Mesenchymal stem cell (in vitro differentiated cells and primary cell): ENCODE results near the gene TMEM95.

Experiments used
- DNase-seq: peaks from one replicate; pipeline ENCODE4 v3.0.0-alpha.2; 2013
- H2AFZ ChIP-seq: one replicate; pipeline ENCODE4 v1.6.1; 2013; ENCODE audit warnings: low read depth, mild to moderate bottlenecking, control low read depth, inconsistent platforms, low read length, moderate library complexity
- H2AK5ac ChIP-seq: 2 replicates; pipeline ENCODE4 v1.6.1; 2013; ENCODE audit warnings: low read length, moderate library complexity, mild to moderate bottlenecking, inconsistent platforms; ENCODE audit not compliant: severe bottlenecking
- H2BK120ac ChIP-seq: one replicate; pipeline ENCODE4 v1.6.1; 2013; ENCODE audit warnings: low read depth, mild to moderate bottlenecking, inconsistent platforms, low read length, moderate library complexity
- H2BK12ac ChIP-seq, 2 experiments: one replicate each; pipeline ENCODE4 v1.6.1; 2013; ENCODE audit warnings: inconsistent platforms in 2 of 2, low read length in 2 of 2, mild to moderate bottlenecking in 2 of 2, moderate library complexity in 2 of 2, control low read depth in 1 of 2
- H2BK15ac ChIP-seq: one replicate; pipeline ENCODE4 v1.6.1; 2013; ENCODE audit warnings: mild to moderate bottlenecking, low read depth, inconsistent platforms; ENCODE audit not compliant: poor library complexity, severe bottlenecking
- H2BK5ac ChIP-seq: 2 replicates; pipeline ENCODE4 v1.6.1; 2013; ENCODE audit warnings: low read depth, mild to moderate bottlenecking, low read length, control low read depth, inconsistent platforms; ENCODE audit not compliant: poor library complexity, severe bottlenecking
- H3K14ac ChIP-seq, 2 experiments: one replicate each; pipeline ENCODE4 v1.6.1; 2013; ENCODE audit warnings: inconsistent platforms in 2 of 2, low read length in 2 of 2, control low read depth in 1 of 2, mild to moderate bottlenecking in 1 of 2, moderate library complexity in 1 of 2
- H3K18ac ChIP-seq, 2 experiments: one replicate each; pipeline ENCODE4 v1.6.1; 2013; ENCODE audit warnings: inconsistent platforms in 2 of 2, low read length in 2 of 2, control low read depth in 1 of 2, low read depth in 1 of 2, mild to moderate bottlenecking in 1 of 2
- H3K23ac ChIP-seq, 2 experiments: one replicate each; pipeline ENCODE4 v1.6.1; 2013; ENCODE audit warnings: inconsistent platforms in 2 of 2, low read length in 2 of 2, mild to moderate bottlenecking in 2 of 2, moderate library complexity in 2 of 2, control low read depth in 1 of 2
- H3K27ac ChIP-seq: 2 replicates; pipeline ENCODE4 v1.5.1; 2013; ENCODE audit warnings: mild to moderate bottlenecking, moderate library complexity, low read length, control low read depth, inconsistent platforms; ENCODE audit not compliant: poor library complexity, severe bottlenecking
- H3K27me3 ChIP-seq, 2 experiments: 2 replicates each; pipeline versions ENCODE4 v1.6.1 to v1.7.0; 2013; ENCODE audit warnings: low read length in 2 of 2, mild to moderate bottlenecking in 2 of 2, moderate library complexity in 2 of 2, control low read depth in 1 of 2, inconsistent platforms in 1 of 2; ENCODE audit not compliant: control insufficient read depth in 1 of 2, insufficient read depth in 1 of 2
- H3K36me3 ChIP-seq, 2 experiments: 2 replicates each; pipeline versions ENCODE4 v1.6.1 to v1.7.0; 2013; ENCODE audit warnings: low read length in 2 of 2, control low read depth in 1 of 2, inconsistent platforms in 1 of 2, low read depth in 1 of 2, mild to moderate bottlenecking in 1 of 2; ENCODE audit not compliant: insufficient read depth in 2 of 2, control insufficient read depth in 1 of 2
- H3K4ac ChIP-seq, 2 experiments: one replicate each; pipeline ENCODE4 v1.6.1; 2013; ENCODE audit warnings: inconsistent platforms in 2 of 2, low read length in 2 of 2, mild to moderate bottlenecking in 2 of 2, moderate library complexity in 2 of 2, control low read depth in 1 of 2, low read depth in 1 of 2
- H3K4me1 ChIP-seq: 2 replicates; pipeline ENCODE4 v1.6.1; 2013; ENCODE audit warnings: low read depth, low read length, control low read depth; ENCODE audit not compliant: control insufficient read depth, insufficient read depth
- H3K4me2 ChIP-seq: 2 replicates; pipeline ENCODE4 v1.6.1; 2013; ENCODE audit warnings: low read length, mild to moderate bottlenecking, inconsistent platforms; ENCODE audit not compliant: poor library complexity, severe bottlenecking
- H3K4me3 ChIP-seq, 2 experiments: 2 replicates each; pipeline versions ENCODE4 v1.5.1 to v1.7.0; 2013; ENCODE audit warnings: low read length in 2 of 2, mild to moderate bottlenecking in 2 of 2, control low read depth in 1 of 2, low read depth in 1 of 2; ENCODE audit not compliant: insufficient read depth in 1 of 2
- H3K79me1 ChIP-seq: replicated peaks from 2 replicates; pipeline ENCODE4 v1.6.1; 2013; ENCODE audit warnings: mild to moderate bottlenecking, control low read depth, low read length, inconsistent platforms; ENCODE audit not compliant: poor library complexity, severe bottlenecking
- H3K9ac ChIP-seq: 2 replicates; pipeline ENCODE4 v1.7.0; 2013; ENCODE audit warnings: mild to moderate bottlenecking, low read length, moderate library complexity
- H3K9me3 ChIP-seq: 2 replicates; pipeline ENCODE4 v1.7.0; 2013; ENCODE audit warnings: mild to moderate bottlenecking, low read length; ENCODE audit not compliant: control insufficient read depth
- H4K8ac ChIP-seq: one replicate; pipeline ENCODE4 v1.6.1; 2013; ENCODE audit warnings: inconsistent platforms, mild to moderate bottlenecking, low read length, moderate library complexity
- H4K91ac ChIP-seq: one replicate; pipeline ENCODE4 v1.6.1; 2013; ENCODE audit warnings: mild to moderate bottlenecking, low read length, inconsistent platforms
- WGBS: methylation state at CpG from one replicate; pipeline ENCODE4 v1.1.7; 2013; ENCODE audit warnings: mixed read lengths; 5-methylcytosine and 5-hydroxymethylcytosine counted together

Gene TMEM95

DNA sequence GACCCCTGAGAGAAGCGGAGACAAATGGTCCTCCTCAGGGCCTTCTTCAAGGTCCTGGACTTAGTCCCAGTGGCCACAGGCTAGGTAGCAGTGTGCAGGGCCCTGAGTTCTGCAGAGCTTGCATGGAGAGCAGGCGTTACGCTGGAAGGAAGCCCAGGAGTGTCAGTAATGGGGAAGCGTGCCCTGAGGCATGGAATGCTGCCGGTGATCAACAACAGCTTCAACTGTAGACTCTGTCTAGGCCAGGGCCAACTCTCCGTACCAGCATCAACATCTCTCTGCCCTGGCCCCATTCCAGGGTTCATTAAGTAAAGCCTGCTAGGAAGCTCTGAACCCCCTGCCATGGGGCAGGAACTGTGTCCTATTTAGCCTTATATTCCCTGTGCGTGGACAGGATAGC, 25.4 kb downstream of the TMEM95 start:
- Histone ChIP-seq H3K9ac (peak overlapping the region; percentile 20), H2BK15ac (no peak overlapping the region), H3K4me1 (peaks cover 19% of the 10 kb centered on the region), H3K4me3 (peak overlapping the region in 1 of 2 experiments; percentile 59), H3K79me1 (no peaks in the 10 kb centered on the region), H2AFZ (no peak overlapping the region), H3K4me2 (peak overlapping the region; percentile 30), H2BK12ac (no peak overlapping the region), H4K91ac (no peak overlapping the region), H2BK120ac (no peak overlapping the region), H3K27me3 (peaks cover 42 to 52% of the 10 kb centered on the region in 2 experiments), H3K14ac (no peak overlapping the region), H3K18ac (no peak overlapping the region), H3K36me3 (no peaks in the 10 kb centered on the region), H2BK5ac (no peak overlapping the region), H4K8ac (no peak overlapping the region), H3K27ac (no peak overlapping the region), H3K4ac (no peak overlapping the region), H2AK5ac (no peak overlapping the region), H3K9me3 (peaks cover 12% of the 10 kb centered on the region), H3K23ac (no peak overlapping the region)
- 70% methylated on average over 7 of the region's 7 CpGs for WGBS
- DNase-seq: no peak

GRCh38 chr17:7380855-7381683, 26.1 kb downstream of the TMEM95 start, which contains the start of gene TNK1:
Gene TNK1, plus strand, starts transcription at chr17:7381089. Its CDS starts 1,838 bp downstream, at chr17:7382927.
- Histone ChIP-seq H3K4me1 (peaks cover 19% of the 10 kb centered on the region), H2AFZ (no peak within 1 kb of the TSS), H3K4me2 (peak within 1 kb of the TSS; percentile 30), H3K9me3 (peaks cover 12% of the 10 kb centered on the region), H2BK15ac (no peak within 1 kb of the TSS), H3K9ac (peak within 1 kb of the TSS; percentile 20), H3K4me3 (peak within 1 kb of the TSS in 1 of 2 experiments; percentile 59), H4K91ac (no peak within 1 kb of the TSS), H3K18ac (no peak within 1 kb of the TSS), H2AK5ac (no peak within 1 kb of the TSS), H3K79me1 (no peaks in the 10 kb centered on the region), H2BK5ac (no peak within 1 kb of the TSS), H4K8ac (no peak within 1 kb of the TSS), H3K14ac (no peak within 1 kb of the TSS), H2BK120ac (no peak within 1 kb of the TSS), H3K27me3 (peaks cover 42 to 52% of the 10 kb centered on the region in 2 experiments), H3K36me3 (peaks cover 0 to 2% of the 10 kb centered on the region in 2 experiments), H3K23ac (peak within 1 kb of the TSS in 1 of 2 experiments; percentile 34), H3K4ac (no peak within 1 kb of the TSS), H2BK12ac (no peak within 1 kb of the TSS), H3K27ac (no peak within 1 kb of the TSS)
- 7% methylated on average over 46 of the region's 52 CpGs for WGBS
- DNase-seq: no peak

- Histone ChIP-seq H3K4me3 (no peak overlapping the region), H2AK5ac (no peak overlapping the region), H3K23ac (no peak overlapping the region), H3K27ac (no peak overlapping the region), H2BK15ac (no peak overlapping the region), H3K9ac (no peak overlapping the region), H4K8ac (no peak overlapping the region), H2AFZ (no peak overlapping the region), H3K14ac (no peak overlapping the region), H3K18ac (no peak overlapping the region), H3K4ac (no peak overlapping the region), H3K27me3 (peaks cover 42 to 46% of the 10 kb centered on the region in 2 experiments), H3K4me1 (peaks cover 19% of the 10 kb centered on the region), H4K91ac (no peak overlapping the region), H2BK120ac (no peak overlapping the region), H3K9me3 (peaks cover 12% of the 10 kb centered on the region), H3K79me1 (no peaks in the 10 kb centered on the region), H3K36me3 (peaks cover 0 to 17% of the 10 kb centered on the region in 2 experiments), H2BK12ac (no peak overlapping the region), H2BK5ac (no peak overlapping the region), H3K4me2 (no peak overlapping the region)
- WGBS: 88% methylated on average over 10 of the region's 10 CpGs
- DNase-seq: no peak
Measured at GRCh38 chr17:7382901-7383300, 27.9 kb downstream of the TMEM95 start.

DNA sequence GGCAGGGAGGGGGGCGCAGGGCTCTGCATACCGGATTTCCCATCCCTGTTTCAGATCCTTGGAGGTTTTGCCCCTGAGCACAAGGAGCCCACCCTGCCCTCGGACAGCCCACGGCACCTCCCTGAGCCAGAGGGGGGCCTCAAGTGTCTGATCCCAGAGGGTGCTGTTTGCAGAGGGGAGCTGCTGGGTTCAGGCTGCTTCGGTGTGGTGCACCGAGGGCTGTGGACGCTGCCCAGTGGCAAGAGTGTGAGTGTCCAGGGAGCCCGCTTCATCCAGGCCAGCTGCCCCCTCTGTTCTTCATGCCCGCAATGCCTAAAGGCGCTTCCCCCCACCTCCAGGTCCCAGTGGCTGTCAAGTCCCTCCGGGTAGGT, 28.4 kb downstream of the TMEM95 start:
- Histone ChIP-seq H2BK120ac (no peak overlapping the region), H3K79me1 (peaks cover under 1% of the 10 kb centered on the region), H3K9ac (peak overlapping the region; percentile 2), H3K36me3 (peaks cover 2 to 22% of the 10 kb centered on the region in 2 experiments), H2BK12ac (no peak overlapping the region), H2BK5ac (no peak overlapping the region), H4K91ac (no peak overlapping the region), H3K4me1 (peaks cover 19% of the 10 kb centered on the region), H2AK5ac (no peak overlapping the region), H3K14ac (peak overlapping the region in 1 of 2 experiments; percentile 79), H3K27ac (no peak overlapping the region), H2AFZ (no peak overlapping the region), H3K9me3 (peaks cover 12% of the 10 kb centered on the region), H3K4ac (no peak overlapping the region), H2BK15ac (no peak overlapping the region), H4K8ac (no peak overlapping the region), H3K18ac (no peak overlapping the region), H3K27me3 (peaks cover 42 to 46% of the 10 kb centered on the region in 2 experiments), H3K4me3 (peak overlapping the region in 1 of 2 experiments; percentile 65), H3K23ac (no peak overlapping the region), H3K4me2 (no peak overlapping the region)
- 89% methylated on average over 11 of the region's 11 CpGs for WGBS
- DNase-seq: no peak
